ENCODE measurements around the gene ARHGEF17. TPM values are rescaled to one million over a fixed set of nuclear protein-coding genes. Genes with fewer than 3 reads are reported as not detected.

The ARHGEF17 gene
- total RNA-seq, 1 experiment from 2014 or later = 33.1 TPM

GRCh38 chr11:73376803-73377629, 68.9 kb downstream of the ARHGEF17 start:
- peak; percentile 64 for DNase-seq (ENCODE audit: low spot score)

GRCh38 chr11:73379189-73379880, 71.3 kb downstream of the ARHGEF17 start:
- DNase-seq (ENCODE audit: low spot score) = no peak

GRCh38 chr11:73380331-73380730, 72.3 kb downstream of the ARHGEF17 start:
- no peak for DNase-seq (ENCODE audit: low spot score)

- DNase-seq (ENCODE audit: low spot score) = no peak
Observed at GRCh38 chr11:73380897-73381410, 72.9 kb downstream of the ARHGEF17 start.

GRCh38 chr11:73381589-73381988, 73.5 kb downstream of the ARHGEF17 start:
- DNase-seq (ENCODE audit: low spot score) = no peak

GRCh38 chr11:73382183-73382582, 74.1 kb downstream of the ARHGEF17 start:
- DNase-seq (ENCODE audit: low spot score) = no peak

GRCh38 chr11:73382747-73383146, 74.7 kb downstream of the ARHGEF17 start:
- DNase-seq (ENCODE audit: low spot score) = no peak

GRCh38 chr11:73383249-73384124, 75.4 kb downstream of the ARHGEF17 start:
- DNase-seq (ENCODE audit: low spot score) = peak; percentile 28

GRCh38 chr11:73384125-73384441, 76.0 kb downstream of the ARHGEF17 start:
- DNase-seq (ENCODE audit: low spot score) = no peak

GRCh38 chr11:73384531-73384871, 76.4 kb downstream of the ARHGEF17 start:
- DNase-seq (ENCODE audit: low spot score) = no peak

- DNase-seq (ENCODE audit: low spot score) = no peak
Observed at GRCh38 chr11:73384872-73385689, 77.0 kb downstream of the ARHGEF17 start.

- no peak for DNase-seq (ENCODE audit: low spot score)
Observed at GRCh38 chr11:73386016-73386415, 77.9 kb downstream of the ARHGEF17 start.

GRCh38 chr11:73386546-73386945, 78.5 kb downstream of the ARHGEF17 start:
- no peak for DNase-seq (ENCODE audit: low spot score)

- DNase-seq (ENCODE audit: low spot score) = no peak
Observed at GRCh38 chr11:73387594-73388264, 79.7 kb downstream of the ARHGEF17 start.

- no peak for DNase-seq (ENCODE audit: low spot score)
Observed at GRCh38 chr11:73388265-73389133, 80.4 kb downstream of the ARHGEF17 start.

GRCh38 chr11:73389134-73389525, 81.1 kb downstream of the ARHGEF17 start:
- DNase-seq (ENCODE audit: low spot score) = no peak

- no peak for DNase-seq (ENCODE audit: low spot score)
Observed at GRCh38 chr11:73389916-73390315, 81.8 kb downstream of the ARHGEF17 start.

- no peak for DNase-seq (ENCODE audit: low spot score)
Observed at GRCh38 chr11:73390601-73391565, 82.8 kb downstream of the ARHGEF17 start.

Measured in HT-29 (cell line).